ENCODE results near the gene ZNF157.
A peak's percentile ranks its signal among the peaks of the same experiment; 100 is the strongest.
"Not testable (repeated sequence)": the region's sequence is repeated elsewhere in the genome, so short reads cannot be mapped to it uniquely, and the experiment has no call there.

Gene ZNF157

DNA sequence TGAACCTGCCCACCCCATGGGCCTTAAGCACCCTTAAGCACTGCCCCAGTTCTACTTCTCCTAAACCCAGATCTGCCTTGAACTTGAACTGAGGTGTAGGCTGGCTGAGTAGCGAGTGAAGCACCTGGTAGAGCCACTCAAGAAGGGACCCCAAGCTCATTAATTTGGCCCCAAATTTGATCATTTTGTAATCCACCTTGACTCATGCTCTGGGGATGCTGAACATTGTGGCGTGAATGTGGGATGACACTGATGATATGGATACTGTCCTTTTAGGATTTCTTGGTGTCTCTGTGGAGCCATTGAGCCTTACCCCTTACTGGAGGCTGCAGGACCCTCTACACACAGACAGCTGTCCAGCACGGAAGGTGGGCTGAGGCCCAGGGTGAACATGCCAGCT is at the start of gene ZNF157:
Gene ZNF157 (plus strand): TSS at position 301 of the 400 bp plus-strand sequence. CDS start 91 bp downstream, at position 392.
- no peak for DNase-seq (ENCODE audit: low read depth)

DNA sequence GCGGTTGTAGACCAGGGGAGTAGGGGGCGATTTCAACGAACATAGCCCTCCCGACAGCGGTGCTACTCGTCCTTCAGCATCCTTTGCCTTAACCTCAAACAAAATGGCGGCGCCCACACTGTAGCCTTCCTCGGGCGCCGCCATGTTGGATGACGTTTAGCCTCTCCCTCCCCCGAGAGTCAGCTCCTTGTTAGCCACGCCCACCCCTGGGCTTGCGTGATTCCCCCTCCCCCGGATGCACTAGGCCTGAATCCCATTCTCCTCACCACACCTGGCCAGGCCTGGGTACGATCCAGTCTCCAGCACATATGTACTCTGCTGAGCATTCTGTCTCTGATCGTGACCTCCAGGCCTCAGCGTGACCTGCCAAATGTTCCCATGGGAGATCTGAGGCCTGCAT is 49.0 kb upstream of the ZNF157 start:
- DNase-seq (ENCODE audit: low read depth) = no peak

DNA sequence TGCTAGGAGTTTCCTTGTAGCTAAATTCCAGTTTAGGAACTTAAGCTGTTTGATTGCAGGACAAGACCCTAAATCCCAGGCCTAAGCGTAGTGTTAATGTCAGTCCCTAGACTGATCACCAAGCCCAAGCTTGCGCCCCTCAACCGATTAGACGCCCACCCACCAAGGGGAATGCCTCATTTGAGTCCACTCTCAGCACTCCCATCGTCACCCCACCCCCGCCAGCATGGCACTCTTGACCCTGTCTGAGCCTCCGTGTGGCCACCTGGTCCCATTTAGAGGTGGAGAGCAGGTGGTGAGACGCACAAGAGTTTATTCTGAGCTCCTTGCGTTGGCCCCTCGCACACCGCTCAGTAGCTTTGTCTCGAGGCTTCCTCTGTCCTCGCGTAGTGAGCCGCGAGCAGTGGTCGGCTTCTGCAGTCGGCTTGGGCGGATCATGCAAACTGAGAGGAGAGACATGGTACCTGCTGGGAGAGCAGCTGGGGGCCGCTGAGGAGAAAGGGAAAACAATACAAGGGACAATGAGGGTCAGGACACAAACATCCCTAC is 48.5 kb upstream of the ZNF157 start:
- no peak for DNase-seq (ENCODE audit: low read depth)

DNA sequence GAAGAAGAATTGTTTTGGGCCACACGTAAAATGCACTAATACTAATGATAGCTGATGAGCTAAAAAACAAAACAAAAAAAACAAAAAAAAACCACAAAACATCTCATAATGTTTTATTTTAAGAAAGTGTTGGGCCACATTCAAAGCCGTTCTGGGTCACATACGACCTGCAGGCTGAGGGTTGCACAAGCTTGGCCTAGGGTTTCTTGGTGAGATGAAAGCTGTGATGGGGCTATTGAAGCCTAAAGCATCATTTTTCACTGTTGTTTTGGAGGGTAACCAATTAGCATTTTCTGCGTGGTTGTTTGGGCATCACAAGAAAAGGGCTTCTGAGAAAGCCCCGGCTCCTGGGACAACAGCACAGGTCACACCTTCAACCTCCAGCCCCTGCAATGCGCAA is 42.5 kb upstream of the ZNF157 start:
- no peak for DNase-seq (ENCODE audit: low read depth)

DNA sequence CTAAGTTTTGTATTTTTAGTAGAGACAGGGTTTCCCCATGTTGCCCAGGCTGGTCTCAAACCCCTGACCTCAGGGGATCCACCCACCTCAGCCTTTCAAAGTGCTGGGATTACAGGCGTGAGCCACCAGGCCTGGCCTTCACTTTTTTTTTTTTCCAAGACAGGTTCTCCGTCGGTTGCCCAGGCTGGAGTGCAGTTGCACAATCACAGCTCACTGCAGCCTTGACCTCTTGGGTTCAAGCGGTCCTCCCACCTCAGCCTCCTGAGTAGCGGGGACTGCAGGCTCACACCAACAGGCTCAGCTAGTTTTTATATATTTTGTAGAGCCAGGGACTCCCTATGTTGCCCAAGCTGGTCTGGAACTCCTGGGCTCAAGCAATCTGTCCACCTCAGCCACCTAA is 37.6 kb upstream of the ZNF157 start:
- DNase-seq (ENCODE audit: low read depth) = not testable (repeated sequence)

DNA sequence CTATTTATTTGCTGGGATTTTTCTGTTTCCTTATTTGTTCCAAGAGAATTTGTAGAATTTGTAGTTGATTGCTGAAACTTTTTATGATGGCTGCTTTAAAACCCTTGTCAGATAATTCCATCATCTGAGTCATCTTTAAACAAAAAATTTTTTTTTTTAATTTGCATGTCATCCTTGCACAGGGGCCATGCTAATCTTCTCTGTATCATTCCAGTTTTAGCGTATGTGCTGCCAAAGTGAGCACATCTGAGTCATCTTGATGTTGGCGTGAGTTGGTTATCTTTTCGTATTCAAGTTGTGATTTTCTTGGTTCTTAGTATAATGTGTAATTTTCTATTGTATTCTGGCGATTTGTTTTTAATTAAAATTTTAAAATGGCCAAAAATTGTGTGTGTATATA is 18.7 kb upstream of the ZNF157 start:
- no peak for DNase-seq (ENCODE audit: low read depth)

DNA sequence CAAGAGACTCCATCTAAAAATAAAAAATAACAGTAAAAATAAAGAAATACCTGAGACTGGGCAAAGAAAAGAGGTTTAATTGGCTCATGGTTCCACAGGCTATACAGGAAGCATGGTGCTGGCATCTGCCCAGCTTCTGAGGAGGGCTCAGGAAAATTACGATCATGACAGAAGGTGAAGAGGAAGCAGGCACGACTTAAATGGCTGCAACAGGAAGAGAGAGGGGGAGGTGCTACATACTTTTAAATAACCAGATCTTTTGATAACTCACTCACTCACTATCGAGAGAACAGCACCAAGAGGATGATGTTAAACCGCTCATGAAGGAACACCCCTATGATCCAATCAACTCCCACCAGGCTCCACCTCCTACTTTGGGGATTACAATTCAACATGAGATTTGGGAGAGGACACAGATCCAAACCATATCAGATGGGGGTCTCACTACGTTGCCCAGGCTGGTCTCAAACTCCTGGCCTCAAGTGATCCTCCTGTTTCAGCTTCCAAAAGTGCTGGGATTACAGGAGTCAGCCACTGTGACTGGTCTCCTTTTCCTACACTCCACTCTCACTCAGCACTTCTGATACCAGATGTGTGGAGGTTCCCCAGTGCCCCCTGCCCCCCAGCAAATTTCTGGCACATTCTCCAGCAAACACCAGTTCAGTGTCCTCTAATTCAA is 11.9 kb upstream of the ZNF157 start:
- no peak for DNase-seq (ENCODE audit: low read depth)

DNA sequence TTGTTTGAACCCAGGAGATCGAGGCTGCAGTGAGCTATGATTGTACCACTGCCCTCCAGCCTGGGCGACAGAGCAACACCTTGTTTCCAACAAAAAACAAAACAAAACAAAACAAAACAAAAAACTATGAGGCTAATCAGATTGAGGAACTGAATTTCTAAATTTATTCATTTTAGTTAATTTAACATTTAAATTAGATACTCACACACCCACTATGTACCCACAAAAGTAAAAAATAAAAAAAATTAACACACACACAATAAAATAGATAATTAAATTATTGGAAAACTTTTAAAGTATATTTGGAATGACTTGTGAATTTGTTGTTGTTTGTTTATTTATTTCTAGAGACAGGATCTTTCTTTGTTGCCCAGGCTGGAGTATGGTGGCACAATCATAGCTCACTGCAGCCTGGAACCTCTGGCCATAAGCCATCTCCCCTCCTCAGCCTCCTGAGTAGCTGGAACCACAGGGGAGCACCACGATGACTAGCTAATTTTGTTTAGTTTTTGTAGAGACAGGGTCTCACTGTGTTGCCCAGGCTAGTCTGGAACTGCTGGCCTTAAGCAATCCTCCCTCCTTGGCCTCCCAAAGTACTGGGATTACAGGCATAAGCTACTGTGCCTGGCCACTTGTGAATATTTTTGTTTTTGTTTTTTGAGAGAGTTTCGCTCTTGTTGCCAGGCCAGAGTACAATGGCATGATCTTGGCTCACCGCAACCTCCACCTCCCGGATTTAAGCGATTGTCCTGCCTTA is 9.8 kb upstream of the ZNF157 start:
- DNase-seq (ENCODE audit: low read depth) = no peak

DNA sequence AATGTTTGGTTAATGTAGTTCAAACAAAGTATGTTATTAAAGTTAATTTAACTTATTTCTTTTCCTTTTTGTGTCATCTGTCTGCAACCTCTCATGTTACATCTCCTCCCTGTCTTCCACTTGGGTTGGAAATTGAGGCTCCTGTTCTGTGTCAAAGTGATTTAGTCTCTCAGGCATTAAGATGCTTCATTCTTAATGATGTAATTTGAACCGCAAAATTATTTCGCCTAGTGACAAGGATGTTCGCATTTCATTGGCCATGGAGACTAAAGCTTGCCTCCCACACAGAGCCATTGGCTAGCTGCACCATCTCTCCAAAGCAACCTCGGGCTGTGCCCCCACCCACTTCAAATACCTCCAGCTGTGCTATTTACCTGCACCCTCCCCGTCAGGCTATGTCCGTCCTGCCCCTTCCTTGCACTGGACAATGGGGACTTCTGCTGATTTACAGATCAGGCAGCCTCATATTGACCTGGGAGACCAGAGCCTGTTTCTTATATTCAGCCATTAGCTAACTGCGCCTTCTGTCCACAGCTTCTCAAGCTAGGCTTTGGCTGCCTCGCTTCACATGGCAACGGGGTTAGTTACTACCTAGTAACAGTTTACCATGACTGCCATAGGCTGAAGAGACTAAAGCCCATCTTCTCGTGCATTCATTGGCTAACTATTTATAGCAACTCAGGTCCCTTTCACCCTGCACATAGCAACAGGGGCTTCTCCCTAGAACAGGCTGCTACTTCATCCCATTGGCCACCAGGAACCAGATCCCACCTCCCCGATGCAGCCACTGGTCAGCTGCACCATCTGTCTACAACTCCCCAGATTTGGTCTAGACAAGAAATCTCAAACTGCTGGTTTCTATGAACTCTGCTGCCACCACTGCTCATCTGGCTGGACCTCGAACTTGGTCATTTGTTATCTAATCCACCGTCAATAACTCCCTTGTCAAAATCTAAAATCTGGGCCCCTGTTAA is 8.6 kb upstream of the ZNF157 start:
- DNase-seq (ENCODE audit: low read depth) = peak; percentile 18

DNA sequence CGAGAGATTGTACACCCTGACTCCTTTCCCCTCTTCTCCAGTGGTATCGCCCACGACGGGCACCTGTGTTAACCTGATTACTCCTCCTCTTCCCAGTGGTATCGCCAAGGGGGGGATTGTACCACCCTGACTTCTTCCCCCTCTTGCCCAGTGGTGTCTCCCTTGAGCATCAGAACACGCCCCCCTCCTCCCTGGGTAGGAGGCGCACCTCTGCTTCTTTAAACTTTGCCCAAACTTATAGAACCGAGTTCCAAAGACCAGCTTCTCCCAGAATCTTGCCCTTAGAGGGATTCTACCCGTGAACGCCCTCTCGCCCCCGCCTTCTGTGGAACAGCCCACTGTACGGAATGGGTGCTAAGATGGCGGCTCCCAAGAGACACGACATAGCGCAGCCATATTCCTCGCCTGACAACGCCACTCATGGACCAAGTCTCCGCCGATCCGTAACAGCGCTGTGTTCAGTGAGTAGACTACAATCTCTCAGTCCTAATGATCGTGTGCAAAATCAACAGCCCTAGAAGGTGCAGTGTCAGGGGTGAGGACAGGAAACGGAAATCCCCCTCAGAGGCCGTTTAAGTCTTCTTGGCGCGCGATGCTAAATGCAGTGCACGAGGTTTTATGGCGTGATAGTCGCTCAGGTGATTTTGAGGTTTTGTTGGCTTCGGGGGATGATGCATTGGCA is 4.2 kb upstream of the ZNF157 start:
- peak; percentile 30 for DNase-seq (ENCODE audit: low read depth)

DNA sequence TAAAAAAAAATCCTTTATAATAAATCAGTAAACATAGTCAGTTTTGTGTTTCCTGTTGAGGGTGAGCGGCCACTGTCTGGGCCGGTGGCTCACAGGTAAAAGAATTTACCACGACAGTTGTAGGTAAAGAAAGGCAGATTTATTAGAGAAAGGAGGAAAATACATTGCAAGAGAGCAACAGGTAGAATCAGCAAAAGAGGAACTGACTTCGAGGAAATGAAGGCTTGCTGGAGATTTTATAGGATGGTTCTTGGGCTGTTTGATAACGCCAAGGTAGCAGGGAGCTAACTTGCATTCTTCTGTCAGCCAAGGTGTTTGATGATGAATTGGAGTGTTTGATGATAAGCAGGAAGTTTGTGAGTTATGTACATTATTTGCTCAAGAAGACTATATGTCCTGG is 2.8 kb downstream of the ZNF157 start:
- no peak for DNase-seq (ENCODE audit: low read depth)

DNA sequence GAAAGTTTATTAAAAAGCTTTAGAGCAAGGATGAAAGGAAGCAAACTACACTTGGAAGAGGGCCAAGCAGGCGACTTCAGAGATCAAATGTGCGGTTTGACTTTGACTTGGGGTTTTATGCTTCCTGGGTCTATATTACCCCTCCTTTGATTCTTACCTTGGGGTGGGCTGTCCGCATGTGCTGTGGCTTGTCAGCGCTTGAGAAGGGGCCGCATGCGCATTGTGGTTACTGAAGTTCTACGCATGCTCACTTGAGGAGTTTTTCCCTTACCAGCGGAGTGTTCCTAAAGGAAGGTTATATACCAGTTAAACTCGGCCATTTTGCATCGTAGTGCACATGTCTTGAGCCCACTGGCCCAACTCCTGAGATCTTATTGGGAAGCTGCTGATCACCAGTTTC is 9.9 kb downstream of the ZNF157 start:
- peak; percentile 46 for DNase-seq (ENCODE audit: low read depth)

DNA sequence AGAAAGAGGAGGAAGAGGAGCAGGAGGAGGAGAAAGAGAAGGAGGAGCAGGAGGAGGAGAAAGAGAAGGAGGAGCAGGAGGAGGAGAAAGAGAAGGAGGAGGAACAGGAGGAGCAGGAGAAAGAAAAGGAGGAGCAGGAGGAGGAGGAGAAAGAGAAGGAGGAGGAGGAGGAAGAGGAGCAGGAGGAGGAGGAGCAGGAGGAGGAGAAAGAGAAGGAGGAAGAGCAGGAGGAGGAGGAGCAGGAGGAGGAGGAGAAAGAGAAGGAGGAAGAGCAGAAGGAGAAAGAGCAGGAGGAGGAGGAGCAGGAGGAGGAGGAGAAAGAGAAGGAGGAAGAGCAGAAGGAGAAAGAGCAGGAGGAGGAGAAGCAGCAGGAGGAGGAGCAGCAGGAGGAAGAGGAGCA is 10.5 kb downstream of the ZNF157 start:
- not testable (repeated sequence) for DNase-seq (ENCODE audit: low read depth)

DNA sequence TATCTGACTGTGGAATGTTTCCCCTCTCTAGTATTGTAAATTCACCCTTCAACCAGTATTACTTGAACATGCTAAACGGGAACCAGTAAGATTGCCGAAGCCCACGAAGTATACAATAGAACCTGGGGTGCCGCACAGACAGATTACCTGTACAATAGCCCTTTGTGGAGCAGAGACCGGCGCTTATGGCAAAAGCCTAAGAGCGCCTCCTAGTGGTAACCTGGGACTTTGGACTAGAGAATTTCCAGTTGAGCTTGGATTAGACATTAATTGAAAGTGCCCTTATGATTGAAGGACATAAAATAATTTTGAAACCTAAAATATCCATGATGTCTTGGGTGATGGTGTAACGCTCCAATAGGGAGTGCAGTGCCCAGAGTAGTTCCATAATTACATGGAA is 14.1 kb downstream of the ZNF157 start:
- DNase-seq (ENCODE audit: low read depth) = peak; percentile 33

DNA sequence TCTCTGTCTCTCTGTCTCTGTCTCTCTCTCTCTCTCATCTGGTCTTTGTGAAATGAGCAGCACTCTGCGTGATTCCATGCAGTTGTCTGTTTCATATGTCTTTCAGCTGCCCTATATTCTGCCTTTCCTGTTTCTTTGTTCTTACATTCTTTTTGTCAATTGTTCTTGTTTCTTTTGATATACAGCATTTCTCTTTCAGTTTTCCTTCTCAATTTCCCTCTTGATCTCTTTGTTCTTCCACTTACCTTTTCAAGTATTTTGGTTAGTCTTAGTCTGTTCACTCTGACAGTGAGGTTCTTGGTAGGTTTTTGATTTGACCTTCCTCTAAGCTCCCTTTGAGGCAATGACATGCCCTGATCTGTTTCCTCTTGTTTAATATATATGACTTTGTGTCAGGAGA is 20.4 kb downstream of the ZNF157 start:
- DNase-seq (ENCODE audit: low read depth) = no peak

DNA sequence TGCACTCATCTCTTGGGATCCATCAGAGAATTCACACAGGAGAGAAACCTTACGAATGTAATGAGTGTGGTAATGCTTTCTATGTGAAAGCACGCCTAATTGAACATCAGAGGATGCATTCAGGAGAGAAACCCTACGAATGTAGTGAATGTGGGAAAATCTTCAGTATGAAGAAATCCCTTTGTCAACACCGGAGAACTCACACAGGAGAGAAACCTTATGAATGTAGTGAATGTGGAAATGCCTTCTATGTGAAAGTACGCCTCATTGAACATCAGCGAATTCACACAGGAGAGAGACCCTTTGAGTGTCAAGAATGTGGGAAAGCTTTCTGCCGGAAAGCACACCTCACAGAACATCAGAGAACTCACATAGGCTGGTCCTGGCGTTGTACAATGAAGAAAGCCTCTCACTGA is 42.8 kb downstream of the ZNF157 start:
- no peak for DNase-seq (ENCODE audit: low read depth)

DNA sequence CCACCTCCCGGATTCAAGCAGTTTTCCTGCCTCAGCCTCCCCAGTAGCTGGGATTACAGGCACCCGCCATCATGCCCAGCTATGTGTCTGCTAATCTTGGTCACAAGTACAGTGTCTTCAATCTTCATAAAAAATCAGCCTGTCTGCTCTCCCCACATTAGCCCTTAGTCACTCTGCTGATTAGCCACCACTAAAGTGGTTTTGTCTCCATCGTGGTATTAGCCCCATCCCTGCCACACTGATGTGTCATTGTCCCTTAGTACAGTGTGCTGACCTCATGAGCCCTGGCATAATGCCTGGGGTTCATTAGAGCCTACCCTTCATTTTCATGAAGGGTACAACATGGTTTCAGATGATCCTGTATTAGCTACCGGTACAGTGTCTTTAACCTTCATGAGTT is 49.9 kb downstream of the ZNF157 start:
- no peak for DNase-seq (ENCODE audit: low read depth)

DNA sequence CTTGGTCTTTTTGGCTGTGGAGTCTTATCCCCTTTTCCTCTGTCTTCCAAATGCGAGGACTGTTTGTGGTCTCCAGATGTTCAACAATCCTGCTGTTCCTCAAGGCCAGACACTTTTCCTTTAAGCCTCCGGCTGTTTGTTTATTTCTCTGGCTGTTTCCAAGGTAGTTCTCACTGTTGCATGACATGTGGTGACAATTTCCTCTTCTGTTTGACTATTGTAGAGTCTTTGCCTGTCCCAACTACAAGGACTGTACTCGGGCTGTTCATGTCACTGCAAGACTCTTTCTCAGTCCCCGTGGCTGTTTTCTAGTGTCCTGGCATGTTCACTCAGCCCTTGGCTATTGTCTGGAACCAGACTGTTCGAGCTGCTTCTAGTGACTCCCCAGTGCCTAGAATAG is 50.6 kb downstream of the ZNF157 start:
- no peak for DNase-seq (ENCODE audit: low read depth)

DNA sequence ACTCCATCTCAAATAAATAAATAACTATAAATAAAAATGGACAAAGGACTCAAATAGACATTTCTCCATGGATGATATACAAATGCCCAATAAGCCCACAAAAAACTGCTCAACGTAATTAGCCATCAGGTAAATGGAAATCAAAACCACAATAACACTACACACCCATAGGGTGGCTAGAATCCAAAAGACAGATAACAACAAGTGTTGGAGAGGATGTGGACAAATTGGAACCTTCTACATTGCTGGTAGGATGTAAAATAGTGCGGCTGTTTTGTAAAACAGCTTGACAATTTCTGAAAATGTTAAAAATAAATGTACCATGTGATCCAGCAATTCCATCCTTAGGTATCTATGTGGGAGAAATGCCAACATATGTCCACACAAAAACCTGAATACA is 52.1 kb downstream of the ZNF157 start:
- DNase-seq (ENCODE audit: low read depth) = no peak

DNA sequence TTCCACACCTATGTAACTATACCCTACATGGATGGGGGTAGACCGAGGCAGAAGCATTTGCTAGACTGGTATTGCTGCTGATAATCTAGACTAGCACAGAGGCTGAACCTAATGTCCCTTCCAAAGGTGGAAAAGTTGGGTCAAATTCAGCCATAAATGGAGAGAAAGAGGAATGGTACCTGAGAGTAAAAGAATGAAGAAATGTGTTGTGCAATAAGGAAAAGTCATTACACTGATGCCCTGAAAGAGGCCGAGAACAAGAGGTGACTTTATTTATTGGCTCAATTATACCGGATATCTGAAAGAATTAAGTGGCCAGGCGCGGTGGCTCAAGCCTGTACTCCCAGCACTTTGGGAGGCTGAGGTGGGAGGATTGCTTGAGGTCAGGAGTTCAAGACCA is 60.5 kb downstream of the ZNF157 start:
- DNase-seq (ENCODE audit: low read depth) = no peak

DNA sequence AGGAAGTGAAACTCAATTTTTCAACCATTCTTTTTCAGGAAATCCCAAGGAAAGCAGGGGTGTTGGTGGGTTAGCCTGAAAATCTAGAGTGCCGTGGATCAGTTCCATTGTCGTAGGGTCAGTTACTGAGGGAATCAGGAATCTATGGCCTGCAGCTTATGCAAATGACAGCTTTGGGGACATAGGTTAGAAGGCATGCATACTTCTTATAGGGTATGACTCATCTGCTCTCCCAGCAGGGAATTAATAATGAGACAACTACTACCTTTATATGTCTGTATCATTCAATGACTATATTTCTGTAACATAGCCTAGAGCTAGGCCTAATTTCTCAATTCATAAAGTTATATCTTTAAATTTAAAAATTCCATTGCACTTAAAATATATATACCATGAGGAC is 76.1 kb downstream of the ZNF157 start:
- no peak for DNase-seq (ENCODE audit: low read depth)

DNA sequence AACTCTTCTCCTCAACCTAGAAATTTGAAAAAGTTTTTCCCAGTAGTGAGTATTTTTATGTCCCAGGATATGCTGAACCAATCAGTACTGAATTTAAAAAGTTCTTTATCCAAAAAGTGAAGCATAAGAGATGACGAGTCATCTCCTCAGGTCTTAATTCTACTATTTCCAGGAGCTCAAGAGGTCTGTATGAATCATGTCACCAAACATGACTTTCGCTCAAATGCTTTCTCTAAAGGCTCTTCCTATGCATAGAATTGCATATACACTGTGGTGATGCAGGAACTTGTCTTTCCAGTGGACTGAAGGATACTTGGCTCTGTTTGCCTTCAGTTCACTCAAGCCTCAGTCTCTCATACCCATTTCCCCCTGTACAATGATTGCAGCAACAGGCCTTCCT is 76.6 kb downstream of the ZNF157 start:
- no peak for DNase-seq (ENCODE audit: low read depth)
